HG03097 (cell line): ENCODE data around the gene SUSD1.
"Not testable (repeated sequence)": the region's sequence is repeated elsewhere in the genome, so short reads cannot be mapped to it uniquely, and the experiment has no call there.

ENCODE experiments used
- ATAC-seq: cut with Tn5 transposase; IDR thresholded peaks from one replicate; pipeline ENCODE4 v1.9.1; 2021; ENCODE audit not compliant: unreplicated experiment, low FRiP score

Gene SUSD1

GRCh38 chr9:112174965-112175795 is at the start of gene SUSD1:
Gene SUSD1, minus strand, starts transcription at chr9:112175297. Its CDS starts 62 bp downstream, at chr9:112175235.
- ATAC-seq, result peak; percentile 29

GRCh38 chr9:112224401-112225289 is 49.5 kb upstream of the SUSD1 start:
- ATAC-seq, result peak; percentile 60

- ATAC-seq, result peak; percentile 88
These were observed 43.8 kb upstream of the SUSD1 start for GRCh38 chr9:112218908-112219307.

GRCh38 chr9:112212926-112213325 is 37.8 kb upstream of the SUSD1 start:
- ATAC-seq, result no peak

GRCh38 chr9:112207451-112207850 is 32.4 kb upstream of the SUSD1 start:
- ATAC-seq, result no peak

- ATAC-seq, result no peak
These were observed 28.4 kb upstream of the SUSD1 start for GRCh38 chr9:112203536-112203935.

GRCh38 chr9:112200711-112201110 is 25.6 kb upstream of the SUSD1 start:
- ATAC-seq, result no peak

GRCh38 chr9:112198646-112199045 is 23.5 kb upstream of the SUSD1 start:
- no peak for ATAC-seq

GRCh38 chr9:112194969-112195431 is 19.9 kb upstream of the SUSD1 start:
- ATAC-seq, result no peak

- no peak for ATAC-seq
These were observed 18.6 kb upstream of the SUSD1 start for GRCh38 chr9:112193572-112194288.

GRCh38 chr9:112190320-112190719 is 15.2 kb upstream of the SUSD1 start:
- not testable (repeated sequence) for ATAC-seq

GRCh38 chr9:112188884-112189283 is 13.8 kb upstream of the SUSD1 start:
- no peak for ATAC-seq

GRCh38 chr9:112187404-112187803 is 12.3 kb upstream of the SUSD1 start:
- ATAC-seq, result no peak

- no peak for ATAC-seq
These were observed 11.6 kb upstream of the SUSD1 start for GRCh38 chr9:112186695-112187094.

GRCh38 chr9:112184946-112185345 is 9.8 kb upstream of the SUSD1 start:
- no peak for ATAC-seq

- no peak for ATAC-seq
These were observed 9.1 kb upstream of the SUSD1 start for GRCh38 chr9:112184221-112184620.

GRCh38 chr9:112180387-112180881 is 5.3 kb upstream of the SUSD1 start:
- ATAC-seq, result no peak

GRCh38 chr9:112179816-112180215 is 4.7 kb upstream of the SUSD1 start:
- no peak for ATAC-seq

GRCh38 chr9:112176524-112176923 is 1.4 kb upstream of the SUSD1 start:
- no peak for ATAC-seq

- no peak for ATAC-seq
These were observed 759 bp upstream of the SUSD1 start for GRCh38 chr9:112175796-112176315.
